OCI-M1 (cell line): ENCODE measurements around the gene IP6K3.

Experiments used
- DNase-seq: peaks from one replicate; lab custom pipeline; 2025; lab: John Stamatoyannopoulos, UW

IP6K3 gene

GRCh38 chr6:33689148-33689494, 57.6 kb downstream of the IP6K3 start:
- no peak for DNase-seq

- no peak for DNase-seq
These were observed 58.1 kb downstream of the IP6K3 start for GRCh38 chr6:33688451-33689147.

- DNase-seq = no peak
These were observed 58.7 kb downstream of the IP6K3 start for GRCh38 chr6:33688006-33688405.

- DNase-seq = no peak
These were observed 59.4 kb downstream of the IP6K3 start for GRCh38 chr6:33686981-33687975.

- DNase-seq = no peak
These were observed 60.3 kb downstream of the IP6K3 start for GRCh38 chr6:33686225-33686924.

GRCh38 chr6:33685411-33686224, 61.1 kb downstream of the IP6K3 start:
- DNase-seq = no peak

GRCh38 chr6:33684983-33685382, 61.7 kb downstream of the IP6K3 start:
- no peak for DNase-seq

- no peak for DNase-seq
These were observed 62.2 kb downstream of the IP6K3 start for GRCh38 chr6:33684428-33684896.

GRCh38 chr6:33683576-33684427, 62.9 kb downstream of the IP6K3 start:
- DNase-seq = no peak

- no peak for DNase-seq
These were observed 63.6 kb downstream of the IP6K3 start for GRCh38 chr6:33683051-33683571.

GRCh38 chr6:33682341-33682740, 64.4 kb downstream of the IP6K3 start:
- DNase-seq = no peak

- DNase-seq = no peak
These were observed 66.9 kb downstream of the IP6K3 start for GRCh38 chr6:33679761-33680160.

GRCh38 chr6:33678932-33679490, 67.7 kb downstream of the IP6K3 start:
- no peak for DNase-seq

GRCh38 chr6:33678233-33678931, 68.3 kb downstream of the IP6K3 start:
- DNase-seq = no peak

- no peak for DNase-seq
These were observed 69.0 kb downstream of the IP6K3 start for GRCh38 chr6:33677689-33678088.

- no peak for DNase-seq
These were observed 69.5 kb downstream of the IP6K3 start for GRCh38 chr6:33677143-33677660.

- DNase-seq = no peak
These were observed 70.1 kb downstream of the IP6K3 start for GRCh38 chr6:33676416-33677142.

GRCh38 chr6:33675968-33676367, 70.7 kb downstream of the IP6K3 start:
- no peak for DNase-seq
